Measurements from ENCODE around the gene UBAC2.
"Not testable (repeated sequence)": the region's sequence is repeated elsewhere in the genome, so short reads cannot be mapped to it uniquely, and the experiment has no call there.

UBAC2 gene

DNA sequence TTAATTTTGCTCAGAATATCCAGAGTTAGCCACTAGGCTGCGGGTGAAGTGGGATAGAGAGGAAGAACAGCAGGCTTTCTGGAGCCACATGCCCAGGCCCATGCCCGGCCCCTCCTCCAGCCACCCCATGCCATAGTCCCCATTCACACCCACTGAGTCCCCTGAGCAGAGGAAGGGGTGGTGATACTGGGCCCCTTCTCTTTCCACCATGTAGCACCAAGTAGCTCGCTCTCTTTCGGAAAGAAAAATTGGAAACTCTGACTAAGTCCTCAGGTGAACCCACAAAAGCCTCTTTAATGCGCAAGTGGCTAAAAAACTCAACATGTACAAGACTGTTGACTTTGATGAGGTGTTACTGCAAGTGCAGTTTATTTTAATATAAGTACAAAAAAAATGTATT lies 183.3 kb downstream of the UBAC2 start:
- no peak for DNase-seq

DNA sequence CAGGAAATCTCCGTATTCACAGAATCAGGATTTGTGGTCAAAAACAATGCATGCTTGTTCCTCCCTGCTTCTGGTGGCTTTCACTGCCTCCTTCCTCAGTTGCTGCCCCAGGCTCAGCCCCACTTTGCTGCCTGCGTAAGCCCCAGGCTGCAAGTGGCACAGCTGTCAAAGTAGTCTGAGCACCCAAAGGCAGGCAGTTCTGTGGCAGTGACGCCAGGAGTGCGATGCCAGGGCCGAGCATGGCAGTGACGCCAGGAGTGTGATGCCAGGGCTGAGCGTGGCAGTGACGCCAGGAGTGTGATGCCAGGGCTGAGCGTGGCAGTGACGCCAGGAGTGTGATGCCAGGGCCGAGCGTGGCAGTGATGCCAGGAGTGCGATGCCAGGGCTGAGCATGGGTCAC lies 183.8 kb downstream of the UBAC2 start:
- DNase-seq: no peak

GRCh38 chr13:99385161-99385560 lies 184.5 kb downstream of the UBAC2 start:
- DNase-seq: no peak

DNA sequence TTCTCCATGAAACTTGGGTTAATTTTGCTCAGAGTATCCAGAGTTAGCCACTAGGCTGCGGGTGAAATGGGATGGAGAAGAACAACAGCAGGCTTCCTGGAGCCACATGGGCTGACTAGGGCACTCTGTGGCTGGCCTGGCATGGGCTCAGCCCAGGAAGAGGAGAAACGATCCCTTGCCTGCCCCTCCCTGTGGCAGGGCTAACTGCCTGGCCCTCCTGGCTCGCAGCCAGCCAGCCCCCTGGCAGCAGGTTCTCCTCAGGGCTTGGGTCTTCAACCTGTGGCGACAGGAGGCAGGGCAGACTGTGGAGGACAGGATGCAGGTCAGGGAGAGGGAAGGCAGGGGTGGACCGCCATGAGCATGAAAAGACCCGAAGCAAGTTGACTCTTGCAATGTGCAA lies 185.3 kb downstream of the UBAC2 start:
- peak; percentile 25 for DNase-seq

GRCh38 chr13:99386495-99386894 lies 185.8 kb downstream of the UBAC2 start:
- no peak for DNase-seq

- peak; percentile 77 for DNase-seq
Measured at GRCh38 chr13:99386911-99387788, 186.5 kb downstream of the UBAC2 start.

DNA sequence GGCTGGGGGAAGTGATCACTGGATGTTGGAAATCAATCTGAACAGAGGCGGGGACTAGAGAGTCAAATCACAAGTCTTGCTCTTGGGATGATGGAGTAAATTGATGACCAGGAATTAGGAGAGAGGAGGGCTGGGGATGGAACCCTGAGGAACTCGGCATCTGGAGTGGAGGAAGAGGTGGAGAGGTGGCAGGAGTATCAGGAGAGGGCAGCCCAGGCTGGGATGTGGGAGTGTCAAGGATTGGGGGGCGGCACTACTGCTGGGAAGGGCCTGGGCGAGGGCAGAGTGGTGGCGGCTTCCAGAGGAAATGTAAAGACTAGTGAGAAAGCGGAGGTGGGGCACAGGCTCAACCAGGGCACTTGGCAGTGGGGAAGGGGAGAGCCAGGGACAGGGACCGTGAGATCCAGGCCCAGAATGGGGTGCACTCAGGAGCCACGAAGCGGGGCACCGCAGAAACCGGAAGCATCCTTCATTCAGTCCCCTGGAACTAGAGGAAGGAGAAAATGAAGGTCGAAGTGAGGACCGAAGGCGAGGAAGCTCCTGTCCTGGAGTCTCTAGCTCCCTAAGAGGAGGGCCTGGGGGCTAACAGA lies 187.8 kb downstream of the UBAC2 start:
- DNase-seq: no peak

DNA sequence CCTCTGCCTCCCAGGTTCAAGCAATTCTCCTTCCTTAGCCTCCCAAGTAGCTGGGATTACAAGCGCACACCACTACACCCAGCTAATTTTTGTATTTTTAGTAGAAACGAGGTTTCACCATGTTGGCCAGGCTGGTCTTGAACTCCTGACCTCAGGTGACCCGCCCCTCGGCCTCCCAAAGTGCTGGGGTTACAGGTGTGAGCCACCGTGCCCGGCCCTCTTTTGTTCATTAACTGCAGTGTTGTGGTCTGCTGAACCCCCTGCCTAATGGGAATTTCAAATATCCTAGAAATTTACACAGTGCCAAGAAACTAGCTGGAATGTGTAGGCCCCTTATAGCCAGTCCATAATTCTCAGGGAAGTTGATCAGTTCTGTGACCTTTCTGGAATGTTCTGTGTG lies 188.4 kb downstream of the UBAC2 start:
- not testable (repeated sequence) for DNase-seq

DNA sequence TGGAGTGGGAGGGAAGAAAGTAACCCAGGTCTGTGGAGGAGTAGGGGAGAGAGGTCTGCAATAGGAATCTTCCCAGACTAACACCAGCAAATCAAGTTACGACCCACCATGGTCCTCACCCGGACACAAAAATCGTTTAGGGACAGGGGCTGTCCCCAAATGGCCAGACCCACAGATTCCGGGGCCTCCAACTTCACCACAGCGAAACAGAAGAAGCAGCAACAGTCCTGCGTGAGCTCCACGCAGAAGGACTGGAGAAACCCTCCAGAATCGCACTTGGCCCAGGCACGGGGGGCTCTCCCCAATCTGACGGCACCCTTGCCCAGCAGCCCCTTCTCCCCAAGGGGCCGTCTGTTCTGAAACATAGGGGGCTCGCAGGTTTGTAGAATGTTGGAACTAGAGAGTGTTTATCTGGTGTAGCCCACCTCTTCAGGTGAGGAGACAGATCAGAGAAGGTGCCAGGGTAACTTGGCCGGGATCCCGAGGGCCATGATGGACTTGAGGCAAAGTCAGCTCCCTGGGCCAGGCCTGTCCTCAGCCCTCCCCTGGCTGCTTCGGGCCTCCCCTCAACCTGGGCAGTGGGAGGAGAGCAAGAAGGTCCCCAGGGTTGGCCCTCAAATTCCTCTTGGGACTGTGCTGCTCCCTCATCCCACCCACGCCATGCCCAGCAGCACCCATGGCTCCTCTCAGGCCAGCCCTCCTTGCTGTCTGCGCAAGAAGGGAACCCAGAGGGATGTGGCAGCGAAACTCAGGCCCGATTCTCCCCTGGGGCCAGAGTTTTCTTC lies 189.1 kb downstream of the UBAC2 start:
- no peak for DNase-seq

DNA sequence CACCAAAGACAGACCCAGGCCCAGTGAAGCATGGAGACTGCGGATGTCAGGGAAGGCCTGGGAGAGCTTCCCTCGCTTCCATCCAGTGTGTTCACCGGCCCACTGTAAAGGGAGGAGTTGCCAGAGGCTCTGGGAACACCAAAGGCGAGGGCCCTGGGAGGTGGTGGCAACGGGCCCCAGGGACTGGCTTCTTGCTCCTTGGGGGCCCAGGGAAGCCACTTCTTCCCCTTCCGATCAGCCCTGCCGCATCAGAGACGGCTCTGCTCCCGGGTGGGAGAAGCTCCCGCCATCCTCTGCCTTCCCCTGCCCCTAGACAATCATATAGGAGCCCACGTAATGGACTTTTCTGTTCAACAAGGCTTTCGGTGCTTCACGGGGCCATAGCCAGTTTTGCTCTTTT lies 189.9 kb downstream of the UBAC2 start:
- DNase-seq: no peak

DNA sequence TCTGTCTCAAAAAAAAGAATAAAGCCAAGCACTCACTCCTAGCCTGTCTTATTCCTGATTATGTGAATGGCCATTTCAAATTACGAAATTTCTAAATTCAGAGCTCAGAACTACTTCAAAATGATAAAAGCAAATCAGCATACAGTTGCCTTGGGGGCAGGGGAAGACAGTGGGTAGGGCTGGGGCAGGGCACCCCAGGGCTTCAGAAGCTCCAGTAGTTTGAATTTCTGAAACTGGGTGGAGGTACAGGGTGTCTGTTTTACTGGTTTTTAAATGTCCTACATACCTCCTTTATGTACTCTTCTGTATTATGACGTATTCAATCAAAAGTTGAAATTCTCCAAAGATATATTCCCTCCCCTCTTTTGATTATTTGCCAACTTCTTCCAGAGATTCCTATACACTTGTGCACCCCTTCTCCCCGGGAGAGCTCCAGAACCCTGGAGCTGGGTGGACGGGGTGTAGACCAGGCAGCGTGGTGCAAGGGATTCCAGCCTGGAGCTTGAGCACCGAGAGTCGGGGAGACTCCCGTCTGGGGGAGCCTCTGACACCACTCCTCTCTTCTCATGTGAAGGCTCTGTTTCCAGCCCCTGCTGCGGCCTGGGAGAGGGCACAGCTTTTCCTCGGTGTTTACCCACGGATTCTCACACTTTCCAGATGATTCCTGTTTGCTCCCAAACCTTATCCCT lies 191.3 kb downstream of the UBAC2 start:
- no peak for DNase-seq

DNA sequence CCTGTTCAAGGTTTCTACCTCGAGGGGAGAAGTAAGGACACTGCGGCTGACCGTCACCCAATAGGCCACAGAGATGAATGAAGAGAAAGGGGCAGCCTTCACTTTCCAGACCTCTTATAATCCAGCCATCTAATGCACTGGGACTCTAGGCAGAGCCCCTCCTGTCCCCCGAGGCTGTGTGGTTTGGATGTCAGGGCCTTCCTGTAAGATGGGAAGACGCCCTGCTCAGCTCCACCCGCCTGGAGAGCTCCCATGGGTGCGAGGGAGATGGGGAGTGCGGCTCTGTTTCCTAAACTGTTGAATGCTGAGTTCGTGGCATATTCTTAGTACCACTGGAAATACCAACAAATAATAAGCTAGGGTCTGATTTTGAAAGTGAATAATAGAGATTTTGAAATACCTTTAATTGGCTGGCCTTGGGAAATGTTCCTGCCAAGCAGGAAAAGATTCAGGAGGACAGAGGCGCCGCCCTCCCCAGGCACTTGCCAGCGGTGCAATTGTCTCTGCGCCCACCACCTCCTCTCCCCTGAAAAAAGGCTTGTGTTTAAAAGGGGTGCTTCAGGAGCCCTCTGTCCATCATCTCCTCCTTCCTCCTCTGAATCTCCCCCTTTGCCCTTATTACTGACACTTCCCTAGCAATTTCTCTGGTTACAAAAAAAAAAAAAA lies 191.9 kb downstream of the UBAC2 start:
- no peak for DNase-seq

DNA sequence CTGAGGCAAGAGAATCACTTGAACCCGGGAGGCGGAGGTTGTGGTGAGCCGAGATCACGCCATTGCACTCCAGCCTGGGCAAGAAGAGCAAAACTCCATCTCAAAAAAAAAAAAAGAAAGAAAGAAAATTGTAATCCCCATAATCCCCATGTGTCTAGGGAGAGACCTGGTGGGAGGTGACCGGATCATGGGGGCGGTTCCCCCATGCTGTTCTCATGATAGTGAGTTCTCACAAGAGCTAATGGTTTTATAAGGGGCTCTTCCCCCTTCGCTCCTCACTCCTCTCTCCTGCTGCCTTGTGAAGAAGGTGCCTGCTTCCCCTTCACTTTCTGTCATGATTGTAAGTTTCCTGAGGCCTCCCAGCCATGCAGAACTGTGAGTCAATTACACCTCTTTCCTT lies 192.7 kb downstream of the UBAC2 start:
- not testable (repeated sequence) for DNase-seq

- DNase-seq: no peak
Measured at GRCh38 chr13:99393791-99394735, 193.4 kb downstream of the UBAC2 start.

GRCh38 chr13:99395436-99395835 lies 194.8 kb downstream of the UBAC2 start:
- no peak for DNase-seq

DNA sequence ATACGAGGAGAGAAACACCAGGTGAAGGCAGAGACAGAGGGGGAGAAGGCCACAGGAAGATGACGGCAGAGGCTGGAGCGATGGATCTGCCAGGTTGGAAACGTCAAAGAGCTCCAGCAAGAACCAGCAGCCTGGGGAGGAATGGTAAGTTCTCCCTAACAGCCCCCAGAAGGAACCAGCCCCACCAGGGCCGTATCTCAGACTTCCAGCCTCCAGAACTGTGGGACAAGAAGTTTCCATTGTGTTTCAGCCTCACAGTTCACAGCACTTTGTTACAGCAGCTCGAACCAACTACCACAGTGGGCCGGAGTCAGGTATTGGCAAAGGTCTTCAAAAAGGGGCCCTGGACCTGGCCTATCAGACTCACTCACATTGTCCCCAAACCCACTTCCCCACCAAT lies 195.8 kb downstream of the UBAC2 start:
- DNase-seq: no peak

DNA sequence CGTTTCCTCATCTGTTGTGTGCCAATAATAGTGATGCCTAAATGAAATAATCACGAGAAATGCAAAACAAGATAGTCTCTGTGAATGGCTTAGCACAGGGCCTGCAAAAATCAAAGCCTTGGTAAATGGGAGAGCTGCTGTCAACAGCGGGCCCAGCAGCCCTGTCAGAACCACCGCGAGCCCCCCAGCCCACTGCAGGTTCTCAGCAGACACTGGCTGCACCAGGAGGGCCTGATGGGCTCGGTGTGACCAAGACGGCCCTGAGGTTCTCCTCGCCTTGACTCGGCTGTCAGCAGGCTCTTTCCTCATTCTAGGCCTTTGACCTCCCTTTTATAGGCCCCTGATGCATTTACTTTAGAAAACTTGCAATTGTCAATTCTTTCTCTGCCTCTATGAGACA lies 197.4 kb downstream of the UBAC2 start:
- DNase-seq: no peak

DNA sequence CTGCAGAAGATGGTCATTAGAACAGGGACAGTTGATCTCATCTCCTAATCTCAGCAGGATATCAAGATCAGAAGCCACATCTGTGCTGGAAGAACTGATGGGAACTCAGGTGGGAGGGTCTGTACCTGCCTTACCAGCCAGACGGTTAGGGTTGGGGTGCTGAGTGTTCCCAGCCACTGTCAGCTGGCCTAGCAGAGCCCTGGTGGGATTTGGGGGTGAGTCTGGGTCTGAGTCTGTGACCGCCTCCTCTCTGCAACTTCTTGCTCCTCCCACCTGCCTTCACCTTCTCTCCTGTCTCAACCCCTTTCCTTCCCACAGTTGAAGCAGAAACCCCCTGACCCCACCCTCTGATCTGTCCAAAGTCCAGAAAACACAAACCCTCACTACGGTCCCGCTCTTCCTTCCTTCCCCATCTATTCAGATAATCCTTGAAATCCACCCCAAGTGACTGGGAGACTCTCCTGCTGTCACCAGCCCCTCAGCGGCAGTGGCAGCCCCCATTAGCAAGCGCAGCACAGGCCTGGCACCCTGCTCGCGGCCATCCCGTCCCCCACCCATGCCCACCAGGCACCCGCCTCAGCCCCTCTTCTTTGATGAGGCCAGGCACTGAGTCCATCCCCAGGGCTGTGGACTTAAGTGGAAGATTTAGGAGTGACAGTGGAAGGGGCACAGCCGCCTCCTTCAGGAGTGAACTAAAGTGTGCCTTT lies 198.4 kb downstream of the UBAC2 start:
- DNase-seq: no peak

GRCh38 chr13:99399623-99399974 lies 198.9 kb downstream of the UBAC2 start:
- no peak for DNase-seq

GRCh38 chr13:99403458-99403971 lies 202.9 kb downstream of the UBAC2 start:
- no peak for DNase-seq

Data from hematopoietic multipotent progenitor cell treated with erythropoietin and hydrocortisone succinate and interleukin-3 and kit ligand, for 6 days (in vitro differentiated cells).